Measurements from ENCODE around the gene AQP2. TPM values are rescaled to one million over a fixed set of nuclear protein-coding genes. Genes with fewer than 3 reads are reported as not detected.

Gene AQP2, protein sequence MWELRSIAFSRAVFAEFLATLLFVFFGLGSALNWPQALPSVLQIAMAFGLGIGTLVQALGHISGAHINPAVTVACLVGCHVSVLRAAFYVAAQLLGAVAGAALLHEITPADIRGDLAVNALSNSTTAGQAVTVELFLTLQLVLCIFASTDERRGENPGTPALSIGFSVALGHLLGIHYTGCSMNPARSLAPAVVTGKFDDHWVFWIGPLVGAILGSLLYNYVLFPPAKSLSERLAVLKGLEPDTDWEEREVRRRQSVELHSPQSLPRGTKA
- not detected in 2 replicates for polyA plus RNA-seq (2013)

DNA sequence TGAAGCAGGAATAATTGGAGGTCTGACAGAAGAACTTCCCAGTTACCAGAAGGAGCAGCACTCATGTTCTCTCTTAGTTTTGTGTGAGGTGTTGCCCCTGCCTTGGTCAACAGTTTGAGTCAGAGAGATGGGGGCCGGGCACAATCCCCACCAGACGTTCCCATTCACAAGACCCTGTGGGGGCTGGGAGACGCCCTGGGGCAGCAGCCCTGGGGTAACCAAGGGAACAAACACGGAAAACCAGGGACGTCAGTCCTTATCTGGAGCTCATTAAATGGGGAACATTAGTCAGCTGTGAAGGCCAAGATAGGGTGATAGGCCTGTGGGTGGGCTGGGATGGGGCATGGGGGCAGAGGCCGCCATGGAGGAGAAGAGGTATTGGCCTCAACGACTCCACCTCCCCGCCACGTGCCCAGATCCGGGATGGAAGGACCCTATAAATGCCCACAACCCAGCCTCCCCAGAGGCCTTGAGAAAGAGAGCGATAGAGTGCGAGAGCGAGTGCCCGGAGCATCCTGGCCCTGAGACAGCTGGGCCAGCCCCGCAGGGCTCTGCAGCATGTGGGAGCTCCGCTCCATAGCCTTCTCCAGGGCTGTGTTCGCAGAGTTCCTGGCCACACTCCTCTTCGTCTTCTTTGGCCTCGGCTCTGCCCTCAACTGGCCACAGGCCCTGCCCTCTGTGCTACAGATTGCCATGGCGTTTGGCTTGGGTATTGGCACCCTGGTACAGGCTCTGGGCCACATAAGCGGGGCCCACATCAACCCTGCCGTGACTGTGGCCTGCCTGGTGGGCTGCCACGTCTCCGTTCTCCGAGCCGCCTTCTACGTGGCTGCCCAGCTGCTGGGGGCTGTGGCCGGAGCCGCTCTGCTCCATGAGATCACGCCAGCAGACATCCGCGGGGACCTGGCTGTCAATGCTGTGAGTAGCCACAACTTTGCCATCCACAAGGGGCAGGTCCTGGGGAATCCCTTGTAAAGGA, at the start of gene AQP2:
TSS of gene AQP2 (plus strand) at position 465 of the 979 bp plus-strand sequence. CDS start at position 559, 94 bp downstream.
- H4K8ac ChIP-seq (ENCODE audit: low read depth, low read length) = no peak within 1 kb of the TSS
- H3K14ac ChIP-seq (ENCODE audit: low read length) = no peak within 1 kb of the TSS
- no peak within 1 kb of the TSS for H2AK5ac ChIP-seq (ENCODE audit: low read length)
- no peak within 1 kb of the TSS for H2AFZ ChIP-seq (ENCODE audit: insufficient read depth, low read length, poor library complexity)
- H2BK120ac ChIP-seq (ENCODE audit: insufficient read depth, low read length, poor library complexity) = no peak within 1 kb of the TSS
- H4K91ac ChIP-seq (ENCODE audit: low read depth, low read length) = no peak within 1 kb of the TSS
- no peak within 1 kb of the TSS for H3K23ac ChIP-seq (ENCODE audit: low read length)
- H4K12ac ChIP-seq (ENCODE audit: low read depth, low read length) = no peak within 1 kb of the TSS
- no peaks in the 10 kb centered on the region for H3K79me2 ChIP-seq (ENCODE audit: control insufficient read depth, insufficient read depth, low read length, poor library complexity)
- no peak within 1 kb of the TSS for H3K4me3 ChIP-seq (ENCODE audit: low read depth, low read length)
- no peak within 1 kb of the TSS for H3K4ac ChIP-seq (ENCODE audit: low read depth, low read length)
- H3K4me2 ChIP-seq (ENCODE audit: low read length) = no peak within 1 kb of the TSS
- DNase-seq = no peak
- H2BK5ac ChIP-seq (ENCODE audit: low read depth, low read length, poor library complexity) = no peak within 1 kb of the TSS
- no peak within 1 kb of the TSS for H2BK12ac ChIP-seq (ENCODE audit: low read length)
- H3K27ac ChIP-seq (ENCODE audit: low read depth, low read length) = no peak within 1 kb of the TSS
- H3K18ac ChIP-seq (ENCODE audit: low read length) = no peak within 1 kb of the TSS
- no peaks in the 10 kb centered on the region for H3K4me1 ChIP-seq (ENCODE audit: control insufficient read depth in 1 of 2, insufficient read depth in 2 of 2, low read length in 2 of 2)
- no peak within 1 kb of the TSS for H3K9ac ChIP-seq (ENCODE audit: low read length)
- H3K79me1 ChIP-seq (ENCODE audit: low read length) = no peaks in the 10 kb centered on the region
- WGBS (ENCODE audit: extremely low coverage, insufficient coverage, insufficient read length) = no CpG with 5 or more reads among the region's 32 CpGs
- no peaks in the 10 kb centered on the region for H3K36me3 ChIP-seq (ENCODE audit: control insufficient read depth in 1 of 2, insufficient read depth in 2 of 2, low read length in 2 of 2)
- peaks cover 9% of the 10 kb centered on the region for H3K27me3 ChIP-seq (ENCODE audit: insufficient read depth, low read length)
- no peaks in the 10 kb centered on the region for H3K9me3 ChIP-seq (ENCODE audit: insufficient read depth, low read depth, low read length)

DNA sequence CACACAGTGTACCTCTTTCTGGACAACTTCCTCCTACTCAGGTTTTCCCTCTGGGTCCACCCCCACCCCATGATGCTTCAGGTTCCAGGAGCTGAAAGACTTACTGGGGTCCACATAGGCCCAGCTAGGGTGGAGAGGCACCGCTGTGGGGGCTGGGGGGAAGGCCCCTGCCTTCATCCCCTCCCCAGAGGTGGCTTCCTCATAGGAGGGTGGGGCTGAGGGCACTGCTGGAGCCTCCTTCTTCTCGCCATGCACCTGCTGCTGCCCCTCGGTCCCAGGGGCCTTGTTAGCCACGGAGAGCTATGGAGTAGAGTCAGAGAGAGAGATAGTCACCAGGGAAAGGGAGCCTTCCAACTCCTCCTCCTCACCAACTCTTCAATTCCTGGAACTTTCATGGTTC, 49.5 kb upstream of the AQP2 start:
- Histone ChIP-seq H2BK5ac (ENCODE audit: low read depth, low read length, poor library complexity) (no peak overlapping the region), H4K91ac (ENCODE audit: low read depth, low read length) (no peak overlapping the region), H3K36me3 (ENCODE audit: control insufficient read depth in 1 of 2, insufficient read depth in 2 of 2, low read length in 2 of 2) (no peaks in the 10 kb centered on the region), H3K9ac (ENCODE audit: low read length) (no peak overlapping the region), H2AFZ (ENCODE audit: insufficient read depth, low read length, poor library complexity) (no peak overlapping the region), H3K9me3 (ENCODE audit: insufficient read depth, low read depth, low read length) (peaks cover 6% of the 10 kb centered on the region), H3K27me3 (ENCODE audit: insufficient read depth, low read length) (peaks cover 12% of the 10 kb centered on the region), H3K4me1 (ENCODE audit: control insufficient read depth in 1 of 2, insufficient read depth in 2 of 2, low read length in 2 of 2) (no peaks in the 10 kb centered on the region), H3K79me1 (ENCODE audit: low read length) (no peaks in the 10 kb centered on the region), H2BK12ac (ENCODE audit: low read length) (no peak overlapping the region), H4K8ac (ENCODE audit: low read depth, low read length) (no peak overlapping the region), H3K23ac (ENCODE audit: low read length) (no peak overlapping the region), H2BK120ac (ENCODE audit: insufficient read depth, low read length, poor library complexity) (no peak overlapping the region), H3K4ac (ENCODE audit: low read depth, low read length) (no peak overlapping the region), H3K79me2 (ENCODE audit: control insufficient read depth, insufficient read depth, low read length, poor library complexity) (no peaks in the 10 kb centered on the region), H3K27ac (ENCODE audit: low read depth, low read length) (no peak overlapping the region), H3K4me3 (ENCODE audit: low read depth, low read length) (no peak overlapping the region), H3K4me2 (ENCODE audit: low read length) (no peak overlapping the region), H4K12ac (ENCODE audit: low read depth, low read length) (no peak overlapping the region), H2AK5ac (ENCODE audit: low read length) (no peak overlapping the region), H3K14ac (ENCODE audit: low read length) (no peak overlapping the region), H3K18ac (ENCODE audit: low read length) (no peak overlapping the region)
- no CpG with 5 or more reads among the region's 4 CpGs for WGBS (ENCODE audit: extremely low coverage, insufficient coverage, insufficient read length)
- DNase-seq = no peak

DNA sequence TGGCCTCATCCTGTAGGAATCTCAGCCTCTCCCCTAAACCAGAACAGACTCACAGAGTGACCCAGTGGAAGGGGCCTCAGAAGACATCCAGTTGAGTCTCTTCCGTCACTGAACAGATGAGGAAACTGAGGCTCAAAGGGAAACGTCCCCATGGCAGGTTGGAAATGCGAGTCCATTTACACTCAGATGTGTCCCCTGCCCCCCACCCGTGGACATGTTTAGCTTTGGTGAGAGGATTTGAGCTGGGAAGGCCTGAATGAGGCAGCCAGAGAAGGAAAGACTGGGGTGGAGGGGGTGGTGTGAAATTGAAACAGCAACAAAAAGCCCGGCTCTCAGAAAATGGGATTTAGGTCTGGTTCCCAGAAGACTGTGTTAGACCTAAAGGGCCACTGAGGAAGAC, 48.6 kb upstream of the AQP2 start:
- Histone ChIP-seq H3K9me3 (ENCODE audit: insufficient read depth, low read depth, low read length) (peaks cover 6% of the 10 kb centered on the region), H2BK5ac (ENCODE audit: low read depth, low read length, poor library complexity) (no peak overlapping the region)
- WGBS (ENCODE audit: extremely low coverage, insufficient coverage, insufficient read length) = no CpG with 5 or more reads among the region's 5 CpGs

GRCh38 chr12:49902399-49903350, 47.9 kb upstream of the AQP2 start:
- H3K18ac ChIP-seq (ENCODE audit: low read length) = no peak overlapping the region
- no peak for DNase-seq
- H3K27me3 ChIP-seq (ENCODE audit: insufficient read depth, low read length) = peaks cover 12% of the 10 kb centered on the region
- no peaks in the 10 kb centered on the region for H3K79me2 ChIP-seq (ENCODE audit: control insufficient read depth, insufficient read depth, low read length, poor library complexity)
- H4K91ac ChIP-seq (ENCODE audit: low read depth, low read length) = no peak overlapping the region
- no peak overlapping the region for H3K27ac ChIP-seq (ENCODE audit: low read depth, low read length)
- no peak overlapping the region for H3K4me2 ChIP-seq (ENCODE audit: low read length)
- H4K12ac ChIP-seq (ENCODE audit: low read depth, low read length) = no peak overlapping the region
- no peaks in the 10 kb centered on the region for H3K4me1 ChIP-seq (ENCODE audit: control insufficient read depth in 1 of 2, insufficient read depth in 2 of 2, low read length in 2 of 2)
- H2BK120ac ChIP-seq (ENCODE audit: insufficient read depth, low read length, poor library complexity) = no peak overlapping the region
- H3K79me1 ChIP-seq (ENCODE audit: low read length) = no peaks in the 10 kb centered on the region
- no peak overlapping the region for H3K4ac ChIP-seq (ENCODE audit: low read depth, low read length)
- WGBS (ENCODE audit: extremely low coverage, insufficient coverage, insufficient read length) = no CpG with 5 or more reads among the region's 16 CpGs
- no peak overlapping the region for H2AFZ ChIP-seq (ENCODE audit: insufficient read depth, low read length, poor library complexity)
- H3K4me3 ChIP-seq (ENCODE audit: low read depth, low read length) = no peak overlapping the region
- peaks cover 6% of the 10 kb centered on the region for H3K9me3 ChIP-seq (ENCODE audit: insufficient read depth, low read depth, low read length)
- no peak overlapping the region for H2BK5ac ChIP-seq (ENCODE audit: low read depth, low read length, poor library complexity)
- H3K23ac ChIP-seq (ENCODE audit: low read length) = no peak overlapping the region
- no peak overlapping the region for H3K9ac ChIP-seq (ENCODE audit: low read length)
- H3K36me3 ChIP-seq (ENCODE audit: control insufficient read depth in 1 of 2, insufficient read depth in 2 of 2, low read length in 2 of 2) = no peaks in the 10 kb centered on the region
- H3K14ac ChIP-seq (ENCODE audit: low read length) = no peak overlapping the region
- H4K8ac ChIP-seq (ENCODE audit: low read depth, low read length) = no peak overlapping the region
- H2BK12ac ChIP-seq (ENCODE audit: low read length) = no peak overlapping the region
- no peak overlapping the region for H2AK5ac ChIP-seq (ENCODE audit: low read length)

More for the DNA sequence above, 48.6 kb upstream of the AQP2 start:
- DNase-seq = no peak
- Histone ChIP-seq H3K79me2 (ENCODE audit: control insufficient read depth, insufficient read depth, low read length, poor library complexity) (no peaks in the 10 kb centered on the region), H2BK12ac (ENCODE audit: low read length) (no peak overlapping the region), H3K4me2 (ENCODE audit: low read length) (no peak overlapping the region), H2AFZ (ENCODE audit: insufficient read depth, low read length, poor library complexity) (no peak overlapping the region), H3K9ac (ENCODE audit: low read length) (no peak overlapping the region), H3K14ac (ENCODE audit: low read length) (no peak overlapping the region), H3K36me3 (ENCODE audit: control insufficient read depth in 1 of 2, insufficient read depth in 2 of 2, low read length in 2 of 2) (no peaks in the 10 kb centered on the region), H4K12ac (ENCODE audit: low read depth, low read length) (no peak overlapping the region), H3K4ac (ENCODE audit: low read depth, low read length) (no peak overlapping the region), H2AK5ac (ENCODE audit: low read length) (no peak overlapping the region), H3K79me1 (ENCODE audit: low read length) (no peaks in the 10 kb centered on the region), H4K91ac (ENCODE audit: low read depth, low read length) (no peak overlapping the region), H3K27ac (ENCODE audit: low read depth, low read length) (no peak overlapping the region), H3K18ac (ENCODE audit: low read length) (no peak overlapping the region), H4K8ac (ENCODE audit: low read depth, low read length) (no peak overlapping the region), H3K4me3 (ENCODE audit: low read depth, low read length) (no peak overlapping the region), H3K23ac (ENCODE audit: low read length) (no peak overlapping the region), H2BK120ac (ENCODE audit: insufficient read depth, low read length, poor library complexity) (no peak overlapping the region), H3K4me1 (ENCODE audit: control insufficient read depth in 1 of 2, insufficient read depth in 2 of 2, low read length in 2 of 2) (no peaks in the 10 kb centered on the region), H3K27me3 (ENCODE audit: insufficient read depth, low read length) (peaks cover 12% of the 10 kb centered on the region)

Measured in trophoblast cell (in vitro differentiated cells and primary cell).